ENCODE results near the gene SLC6A11. TPM values are rescaled to one million over a fixed set of nuclear protein-coding genes. Genes with fewer than 3 reads are reported as not detected.

The SLC6A11 gene
- total RNA-seq, 1 experiment from 2014 or later = not detected

- Histone ChIP-seq H3K4me1 (ENCODE audit: insufficient read depth, low read length, poor library complexity, severe bottlenecking) (no peaks in the 10 kb centered on the region), H3K4me3 (ENCODE audit: low read depth, low read length, poor library complexity, severe bottlenecking) (no peak overlapping the region), H3K9me3 (ENCODE audit: low read depth, low read length, poor library complexity, severe bottlenecking) (no peaks in the 10 kb centered on the region), H3K27ac (ENCODE audit: low read depth, low read length, poor library complexity, severe bottlenecking) (no peak overlapping the region), H3K27me3 (replicated peaks; ENCODE audit: insufficient read depth, low read depth, low read length, poor library complexity) (peaks cover 2% of the 10 kb centered on the region), H3K36me3 (ENCODE audit: insufficient read depth, low read length, poor library complexity, severe bottlenecking) (no peaks in the 10 kb centered on the region)
- BruUV-seq (replicated peaks) = no TSS peak
- intact Hi-C loops (cut with micrococcal nuclease; ENCODE audit: unreplicated experiment) = no loop called here
- TF ChIP-seq EZH2 (IDR thresholded peaks at IDR 0.05; ENCODE audit: borderline replicate concordance, low read depth, low read length, poor library complexity, severe bottlenecking) = no peak
- no peak for TF ChIP-seq CTCF (conservative IDR thresholded peaks at IDR 0.05; ENCODE audit: low read depth, low read length)
- POLR2A ChIA-PET (ENCODE audit: low non-redundant PET) = no interaction called here
- no peak for DNase-seq (ENCODE audit: low spot score)
- CTCF ChIA-PET = no interaction called here
Observed at GRCh38 chr3:10939556-10939955, 123.5 kb downstream of the SLC6A11 start.

- POLR2A ChIA-PET (ENCODE audit: low non-redundant PET) = no interaction called here
- intact Hi-C loops (cut with micrococcal nuclease; ENCODE audit: unreplicated experiment) = loop anchor here (10.0 kb wide), 1 partner anchor 715 kb away; no protein-coding TSS in a partner anchor
Observed at GRCh38 chr3:10940106-10940505, 124.1 kb downstream of the SLC6A11 start.

GRCh38 chr3:10941972-10942371 is 125.9 kb downstream of the SLC6A11 start:
- POLR2A ChIA-PET (ENCODE audit: low non-redundant PET) = no interaction called here
- Histone ChIP-seq H3K36me3 (ENCODE audit: insufficient read depth, low read length, poor library complexity, severe bottlenecking) (no peaks in the 10 kb centered on the region), H3K4me3 (ENCODE audit: low read depth, low read length, poor library complexity, severe bottlenecking) (no peak overlapping the region), H3K27me3 (replicated peaks; ENCODE audit: insufficient read depth, low read depth, low read length, poor library complexity) (peaks cover 2% of the 10 kb centered on the region), H3K9me3 (ENCODE audit: low read depth, low read length, poor library complexity, severe bottlenecking) (no peaks in the 10 kb centered on the region), H3K4me1 (ENCODE audit: insufficient read depth, low read length, poor library complexity, severe bottlenecking) (no peaks in the 10 kb centered on the region), H3K27ac (ENCODE audit: low read depth, low read length, poor library complexity, severe bottlenecking) (no peak overlapping the region)
- DNase-seq (ENCODE audit: low spot score) = peak; percentile 31
- intact Hi-C loops (cut with micrococcal nuclease; ENCODE audit: unreplicated experiment) = loop anchor here (10.0 kb wide), 1 partner anchor 713 kb away; no protein-coding TSS in a partner anchor
- CTCF ChIA-PET = interaction anchor here (0.6 to 1.3 kb wide), 2 partner anchors 183 kb away, joined by 3 read pairs; no protein-coding TSS in a partner anchor
- no TSS peak for BruUV-seq (replicated peaks)
- TF ChIP-seq CTCF (conservative IDR thresholded peaks at IDR 0.05; ENCODE audit: low read depth, low read length) = peak; percentile 74
- no peak for TF ChIP-seq EZH2 (IDR thresholded peaks at IDR 0.05; ENCODE audit: borderline replicate concordance, low read depth, low read length, poor library complexity, severe bottlenecking)

More at GRCh38 chr3:10940106-10940505, 124.1 kb downstream of the SLC6A11 start:
- no peak for DNase-seq (ENCODE audit: low spot score)
- BruUV-seq (replicated peaks) = no TSS peak
- H3K9me3 ChIP-seq (ENCODE audit: low read depth, low read length, poor library complexity, severe bottlenecking) = no peaks in the 10 kb centered on the region
- no peaks in the 10 kb centered on the region for H3K36me3 ChIP-seq (ENCODE audit: insufficient read depth, low read length, poor library complexity, severe bottlenecking)
- H3K4me3 ChIP-seq (ENCODE audit: low read depth, low read length, poor library complexity, severe bottlenecking) = no peak overlapping the region
- TF ChIP-seq EZH2 (IDR thresholded peaks at IDR 0.05; ENCODE audit: borderline replicate concordance, low read depth, low read length, poor library complexity, severe bottlenecking) (no peak), CTCF (conservative IDR thresholded peaks at IDR 0.05; ENCODE audit: low read depth, low read length) (no peak)
- no peak overlapping the region for H3K27ac ChIP-seq (ENCODE audit: low read depth, low read length, poor library complexity, severe bottlenecking)
- H3K27me3 ChIP-seq (replicated peaks; ENCODE audit: insufficient read depth, low read depth, low read length, poor library complexity) = peaks cover 2% of the 10 kb centered on the region
- H3K4me1 ChIP-seq (ENCODE audit: insufficient read depth, low read length, poor library complexity, severe bottlenecking) = no peaks in the 10 kb centered on the region
- CTCF ChIA-PET = no interaction called here
